Measurements from ENCODE around the gene CMTR1.

DNA sequence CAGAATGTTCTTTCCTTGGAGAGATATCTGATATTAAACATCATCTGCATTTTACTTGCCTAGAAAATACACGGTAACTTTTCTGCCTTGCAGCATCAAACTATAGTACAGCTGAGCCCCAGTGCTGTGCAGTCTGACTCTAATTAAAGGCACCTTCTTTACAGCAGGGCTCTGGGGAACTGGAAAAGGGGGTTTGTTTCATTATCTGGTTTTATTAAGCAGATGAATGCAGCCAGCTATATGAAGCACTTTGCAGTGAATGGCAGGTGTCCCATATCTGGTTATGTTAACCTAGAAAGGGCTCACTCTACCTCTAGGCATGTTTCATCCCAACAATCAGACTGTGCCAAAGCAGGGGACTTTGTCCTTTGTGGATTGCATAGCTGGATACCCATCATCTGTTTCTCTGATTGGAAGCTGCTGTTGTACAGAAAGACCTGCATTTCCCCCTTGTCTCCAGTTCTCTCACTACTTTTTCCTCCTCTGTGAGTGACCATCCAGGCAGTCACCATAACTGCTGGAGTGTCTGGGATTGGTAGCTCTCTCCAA lies 39.6 kb upstream of the CMTR1 start:
- TF ChIP-seq, protein P1, sequence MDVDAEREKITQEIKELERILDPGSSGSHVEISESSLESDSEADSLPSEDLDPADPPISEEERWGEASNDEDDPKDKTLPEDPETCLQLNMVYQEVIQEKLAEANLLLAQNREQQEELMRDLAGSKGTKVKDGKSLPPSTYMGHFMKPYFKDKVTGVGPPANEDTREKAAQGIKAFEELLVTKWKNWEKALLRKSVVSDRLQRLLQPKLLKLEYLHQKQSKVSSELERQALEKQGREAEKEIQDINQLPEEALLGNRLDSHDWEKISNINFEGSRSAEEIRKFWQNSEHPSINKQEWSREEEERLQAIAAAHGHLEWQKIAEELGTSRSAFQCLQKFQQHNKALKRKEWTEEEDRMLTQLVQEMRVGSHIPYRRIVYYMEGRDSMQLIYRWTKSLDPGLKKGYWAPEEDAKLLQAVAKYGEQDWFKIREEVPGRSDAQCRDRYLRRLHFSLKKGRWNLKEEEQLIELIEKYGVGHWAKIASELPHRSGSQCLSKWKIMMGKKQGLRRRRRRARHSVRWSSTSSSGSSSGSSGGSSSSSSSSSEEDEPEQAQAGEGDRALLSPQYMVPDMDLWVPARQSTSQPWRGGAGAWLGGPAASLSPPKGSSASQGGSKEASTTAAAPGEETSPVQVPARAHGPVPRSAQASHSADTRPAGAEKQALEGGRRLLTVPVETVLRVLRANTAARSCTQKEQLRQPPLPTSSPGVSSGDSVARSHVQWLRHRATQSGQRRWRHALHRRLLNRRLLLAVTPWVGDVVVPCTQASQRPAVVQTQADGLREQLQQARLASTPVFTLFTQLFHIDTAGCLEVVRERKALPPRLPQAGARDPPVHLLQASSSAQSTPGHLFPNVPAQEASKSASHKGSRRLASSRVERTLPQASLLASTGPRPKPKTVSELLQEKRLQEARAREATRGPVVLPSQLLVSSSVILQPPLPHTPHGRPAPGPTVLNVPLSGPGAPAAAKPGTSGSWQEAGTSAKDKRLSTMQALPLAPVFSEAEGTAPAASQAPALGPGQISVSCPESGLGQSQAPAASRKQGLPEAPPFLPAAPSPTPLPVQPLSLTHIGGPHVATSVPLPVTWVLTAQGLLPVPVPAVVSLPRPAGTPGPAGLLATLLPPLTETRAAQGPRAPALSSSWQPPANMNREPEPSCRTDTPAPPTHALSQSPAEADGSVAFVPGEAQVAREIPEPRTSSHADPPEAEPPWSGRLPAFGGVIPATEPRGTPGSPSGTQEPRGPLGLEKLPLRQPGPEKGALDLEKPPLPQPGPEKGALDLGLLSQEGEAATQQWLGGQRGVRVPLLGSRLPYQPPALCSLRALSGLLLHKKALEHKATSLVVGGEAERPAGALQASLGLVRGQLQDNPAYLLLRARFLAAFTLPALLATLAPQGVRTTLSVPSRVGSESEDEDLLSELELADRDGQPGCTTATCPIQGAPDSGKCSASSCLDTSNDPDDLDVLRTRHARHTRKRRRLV (CRISPR knock-in tag; IDR thresholded peaks at IDR 0.05) = no peak
- TF ChIP-seq NR3C1 (CRISPR knock-in tag; IDR thresholded peaks at IDR 0.05) (no peak), POLR2A (IDR thresholded peaks at IDR 0.05; ENCODE audit: insufficient read depth in 1 of 2, low read depth in 2 of 2, low read length in 2 of 2) (no peak), MAFF (IDR thresholded peaks at IDR 0.05; ENCODE audit: low read depth, low read length) (no peak), TCF7 (IDR thresholded peaks at IDR 0.05; ENCODE audit: low read depth) (no peak), ZMYM3 (CRISPR knock-in tag; IDR thresholded peaks at IDR 0.05) (no peak), FOXA1 (IDR thresholded peaks at IDR 0.05) (no peak), FOXA1 (CRISPR knock-in tag; IDR thresholded peaks at IDR 0.05) (no peak)
- TF ChIP-seq, protein P2, sequence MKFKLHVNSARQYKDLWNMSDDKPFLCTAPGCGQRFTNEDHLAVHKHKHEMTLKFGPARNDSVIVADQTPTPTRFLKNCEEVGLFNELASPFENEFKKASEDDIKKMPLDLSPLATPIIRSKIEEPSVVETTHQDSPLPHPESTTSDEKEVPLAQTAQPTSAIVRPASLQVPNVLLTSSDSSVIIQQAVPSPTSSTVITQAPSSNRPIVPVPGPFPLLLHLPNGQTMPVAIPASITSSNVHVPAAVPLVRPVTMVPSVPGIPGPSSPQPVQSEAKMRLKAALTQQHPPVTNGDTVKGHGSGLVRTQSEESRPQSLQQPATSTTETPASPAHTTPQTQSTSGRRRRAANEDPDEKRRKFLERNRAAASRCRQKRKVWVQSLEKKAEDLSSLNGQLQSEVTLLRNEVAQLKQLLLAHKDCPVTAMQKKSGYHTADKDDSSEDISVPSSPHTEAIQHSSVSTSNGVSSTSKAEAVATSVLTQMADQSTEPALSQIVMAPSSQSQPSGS (CRISPR knock-in tag; IDR thresholded peaks at IDR 0.05) = no peak
- TF ChIP-seq, protein P3, sequence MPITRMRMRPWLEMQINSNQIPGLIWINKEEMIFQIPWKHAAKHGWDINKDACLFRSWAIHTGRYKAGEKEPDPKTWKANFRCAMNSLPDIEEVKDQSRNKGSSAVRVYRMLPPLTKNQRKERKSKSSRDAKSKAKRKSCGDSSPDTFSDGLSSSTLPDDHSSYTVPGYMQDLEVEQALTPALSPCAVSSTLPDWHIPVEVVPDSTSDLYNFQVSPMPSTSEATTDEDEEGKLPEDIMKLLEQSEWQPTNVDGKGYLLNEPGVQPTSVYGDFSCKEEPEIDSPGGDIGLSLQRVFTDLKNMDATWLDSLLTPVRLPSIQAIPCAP (CRISPR knock-in tag; IDR thresholded peaks at IDR 0.05; ENCODE audit: low read depth) = no peak

Measured in HepG2 (cell line).